HCT116 (cell line): ENCODE results near the gene FBN1.

Experiments used
- CBX3 ChIP-seq: IDR thresholded peaks from 2 replicates; pipeline ENCODE4 v1.6.1; 2012; ENCODE audit warnings: low read depth
- EZH2 ChIP-seq: fragments of 200-600 bp; sonication (generic); IDR thresholded peaks from 2 replicates; pipeline ENCODE4 v1.6.1; 2017; ENCODE audit warnings: antibody characterized with exemption, mixed run types
- POLR2A ChIP-seq: IDR thresholded peaks from 2 replicates; pipeline ENCODE4 v1.7.0; 2011; ENCODE audit warnings: borderline replicate concordance; ENCODE audit not compliant: insufficient read depth, insufficient read length; ENCODE audit errors: extremely low read depth
- POLR2AphosphoS5 ChIP-seq: IDR thresholded peaks from 2 replicates; pipeline ENCODE4 v1.6.1; 2011; ENCODE audit warnings: mild to moderate bottlenecking, low read depth, low read length, moderate library complexity
- SIN3A ChIP-seq: IDR thresholded peaks from 2 replicates; pipeline ENCODE4 v1.6.1; 2012; ENCODE audit warnings: low read depth
- YY1 ChIP-seq: IDR thresholded peaks from 2 replicates; pipeline ENCODE4 v1.6.1; 2011; ENCODE audit warnings: low read length, low read depth, moderate library complexity, mild to moderate bottlenecking; ENCODE audit not compliant: insufficient replicate concordance; ENCODE audit errors: extremely low read depth
- TF ChIP-seq, protein P1 (sequence below), 3 experiments: fragments of 200-600 bp in 1 of 3; sonication (generic) in 1 of 3; IDR thresholded peaks in 2 of 3; conservative IDR thresholded peaks in 1 of 3; 2 replicates each; pipeline ENCODE4 v1.5.1; 2012 to 2017; ENCODE audit warnings: low read depth in 2 of 3, low read length in 2 of 3, antibody characterized with exemption in 1 of 3, borderline replicate concordance in 1 of 3, control low read depth in 1 of 3, mild to moderate bottlenecking in 1 of 3, mixed read lengths in 1 of 3, mixed run types in 1 of 3, moderate library complexity in 1 of 3; ENCODE audit not compliant: insufficient read depth in 1 of 3

DNA sequence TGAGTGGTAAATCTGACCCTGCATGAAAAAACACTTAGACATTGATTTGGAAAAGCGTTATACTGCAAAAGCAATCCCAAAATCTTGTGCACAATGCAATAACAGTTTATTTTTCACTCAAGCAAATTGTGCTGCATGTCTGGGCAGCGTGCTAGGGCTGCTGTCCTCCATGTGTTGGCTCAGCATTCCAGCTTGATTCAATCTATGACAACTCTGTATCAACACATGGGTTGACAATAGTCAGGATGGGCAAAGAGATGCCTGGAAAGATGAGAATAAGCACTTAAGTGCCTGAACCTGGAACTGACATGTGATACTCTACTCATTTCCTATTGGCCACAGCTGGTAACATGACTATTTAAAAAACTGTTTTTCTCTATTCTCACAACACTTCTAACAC, 262.5 kb downstream of the FBN1 start:
- TF ChIP-seq, protein P1, sequence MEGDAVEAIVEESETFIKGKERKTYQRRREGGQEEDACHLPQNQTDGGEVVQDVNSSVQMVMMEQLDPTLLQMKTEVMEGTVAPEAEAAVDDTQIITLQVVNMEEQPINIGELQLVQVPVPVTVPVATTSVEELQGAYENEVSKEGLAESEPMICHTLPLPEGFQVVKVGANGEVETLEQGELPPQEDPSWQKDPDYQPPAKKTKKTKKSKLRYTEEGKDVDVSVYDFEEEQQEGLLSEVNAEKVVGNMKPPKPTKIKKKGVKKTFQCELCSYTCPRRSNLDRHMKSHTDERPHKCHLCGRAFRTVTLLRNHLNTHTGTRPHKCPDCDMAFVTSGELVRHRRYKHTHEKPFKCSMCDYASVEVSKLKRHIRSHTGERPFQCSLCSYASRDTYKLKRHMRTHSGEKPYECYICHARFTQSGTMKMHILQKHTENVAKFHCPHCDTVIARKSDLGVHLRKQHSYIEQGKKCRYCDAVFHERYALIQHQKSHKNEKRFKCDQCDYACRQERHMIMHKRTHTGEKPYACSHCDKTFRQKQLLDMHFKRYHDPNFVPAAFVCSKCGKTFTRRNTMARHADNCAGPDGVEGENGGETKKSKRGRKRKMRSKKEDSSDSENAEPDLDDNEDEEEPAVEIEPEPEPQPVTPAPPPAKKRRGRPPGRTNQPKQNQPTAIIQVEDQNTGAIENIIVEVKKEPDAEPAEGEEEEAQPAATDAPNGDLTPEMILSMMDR (IDR thresholded peaks at IDR 0.05 in 2 of 3, conservative IDR thresholded peaks at IDR 0.05 in 1 of 3; ENCODE audit: borderline replicate concordance in 1 of 3, insufficient read depth in 1 of 3, low read depth in 2 of 3, low read length in 2 of 3): no peak
- TF ChIP-seq POLR2A (no peak), YY1 (no peak), CBX3 (no peak), POLR2AphosphoS5 (no peak), EZH2 (no peak), SIN3A (no peak)
